VCaP (cell line): ENCODE data around the gene FBN1.

Source experiments
- H3K27ac ChIP-seq: fragments of 450-650 bp; 2 replicates; pipeline ENCODE4 v1.5.1; 2017
- TF ChIP-seq, protein P1 (sequence below): fragments of 450-650 bp; conservative IDR thresholded peaks from 2 replicates; pipeline ENCODE4 v1.5.1; 2017; ENCODE audit warnings: mild to moderate bottlenecking, moderate library complexity

Gene FBN1

DNA sequence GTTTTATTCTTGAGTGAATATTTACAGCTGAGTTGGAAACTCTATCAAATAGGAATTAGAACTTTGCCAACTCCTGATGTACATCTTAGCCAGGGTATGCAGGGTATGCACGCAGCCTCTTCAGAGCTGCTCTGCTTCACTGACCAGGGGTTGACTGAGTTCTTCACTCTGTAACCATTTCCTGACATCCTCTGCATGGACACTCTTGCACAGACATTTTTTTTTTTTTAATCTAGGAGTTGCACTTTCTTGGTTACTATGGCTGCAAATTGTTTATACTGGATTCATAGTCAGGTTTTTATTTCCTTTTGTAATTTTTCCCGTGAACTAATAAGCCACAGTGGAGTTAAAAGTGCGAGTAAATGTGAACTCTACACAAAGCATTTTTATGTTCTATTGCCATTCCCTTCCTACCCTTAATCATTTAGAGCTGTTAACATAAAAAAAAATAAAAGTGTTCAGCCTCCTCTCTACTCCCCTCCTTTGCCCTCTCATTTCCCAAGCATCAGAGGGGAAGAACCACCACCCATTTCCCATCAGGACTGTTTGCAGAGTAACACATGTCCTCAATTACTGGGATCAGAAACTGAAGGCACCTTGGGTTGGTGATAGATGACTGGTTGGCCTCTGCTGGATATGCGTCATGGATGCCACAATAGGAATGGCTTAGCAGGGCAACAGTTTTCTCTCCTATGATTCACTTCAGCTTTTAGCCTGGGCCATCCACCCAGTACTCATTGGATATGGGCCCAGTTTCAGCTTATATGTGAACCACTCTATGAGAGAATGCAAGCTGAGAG lies 260.3 kb downstream of the FBN1 start:
- TF ChIP-seq, protein P1, sequence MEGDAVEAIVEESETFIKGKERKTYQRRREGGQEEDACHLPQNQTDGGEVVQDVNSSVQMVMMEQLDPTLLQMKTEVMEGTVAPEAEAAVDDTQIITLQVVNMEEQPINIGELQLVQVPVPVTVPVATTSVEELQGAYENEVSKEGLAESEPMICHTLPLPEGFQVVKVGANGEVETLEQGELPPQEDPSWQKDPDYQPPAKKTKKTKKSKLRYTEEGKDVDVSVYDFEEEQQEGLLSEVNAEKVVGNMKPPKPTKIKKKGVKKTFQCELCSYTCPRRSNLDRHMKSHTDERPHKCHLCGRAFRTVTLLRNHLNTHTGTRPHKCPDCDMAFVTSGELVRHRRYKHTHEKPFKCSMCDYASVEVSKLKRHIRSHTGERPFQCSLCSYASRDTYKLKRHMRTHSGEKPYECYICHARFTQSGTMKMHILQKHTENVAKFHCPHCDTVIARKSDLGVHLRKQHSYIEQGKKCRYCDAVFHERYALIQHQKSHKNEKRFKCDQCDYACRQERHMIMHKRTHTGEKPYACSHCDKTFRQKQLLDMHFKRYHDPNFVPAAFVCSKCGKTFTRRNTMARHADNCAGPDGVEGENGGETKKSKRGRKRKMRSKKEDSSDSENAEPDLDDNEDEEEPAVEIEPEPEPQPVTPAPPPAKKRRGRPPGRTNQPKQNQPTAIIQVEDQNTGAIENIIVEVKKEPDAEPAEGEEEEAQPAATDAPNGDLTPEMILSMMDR: no peak
- no peak overlapping the region for H3K27ac ChIP-seq

- TF ChIP-seq, protein P1: no peak
These were observed 260.9 kb downstream of the FBN1 start for GRCh38 chr15:48384616-48385015.

GRCh38 chr15:48383031-48383430 lies 262.5 kb downstream of the FBN1 start:
- TF ChIP-seq, protein P1: no peak
- H3K27ac ChIP-seq: no peak overlapping the region

More at GRCh38 chr15:48384616-48385015, 260.9 kb downstream of the FBN1 start:
- H3K27ac ChIP-seq: no peak overlapping the region

GRCh38 chr15:48381861-48382260 lies 263.6 kb downstream of the FBN1 start:
- TF ChIP-seq, protein P1: no peak
- H3K27ac ChIP-seq: no peak overlapping the region

DNA sequence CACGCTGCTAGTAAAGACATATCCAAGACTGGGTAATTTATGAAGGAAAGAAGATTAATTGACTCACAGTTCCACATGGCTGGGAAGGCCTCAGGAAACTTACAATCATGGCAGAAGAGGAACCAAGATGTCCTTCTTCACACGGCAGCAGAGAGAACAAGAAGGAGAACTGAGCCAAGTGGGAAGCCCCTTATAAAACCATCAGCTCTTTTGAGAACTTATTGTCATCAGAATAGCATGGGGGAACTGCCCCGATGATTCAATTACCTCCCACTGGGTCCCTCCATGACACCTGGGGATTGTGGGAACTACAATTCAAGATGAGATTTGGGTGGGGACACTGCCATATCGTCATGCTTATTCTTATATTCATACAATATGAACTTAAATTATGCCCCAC lies 265.3 kb downstream of the FBN1 start:
- H3K27ac ChIP-seq: no peak overlapping the region
- TF ChIP-seq, protein P1: no peak

DNA sequence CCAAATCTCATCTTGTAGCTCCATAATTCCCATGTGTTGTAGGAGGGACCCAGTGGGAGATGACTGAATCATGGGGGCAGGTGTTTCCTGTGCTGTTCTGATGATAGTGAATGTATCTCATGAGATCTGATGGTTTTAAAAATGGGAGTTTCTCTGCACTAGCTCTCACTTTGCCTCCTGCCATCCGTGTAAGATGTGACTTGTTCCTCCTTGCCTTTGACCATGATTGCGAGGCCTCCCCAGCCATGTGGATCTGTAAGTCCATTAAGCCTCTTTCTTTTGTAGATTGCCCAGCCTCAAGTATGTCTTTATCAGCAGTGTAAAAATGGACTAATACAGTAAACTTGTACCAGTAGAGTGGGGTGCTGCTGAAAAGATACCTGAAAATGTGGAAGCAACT lies 269.7 kb downstream of the FBN1 start:
- TF ChIP-seq, protein P1: no peak
- no peak overlapping the region for H3K27ac ChIP-seq

DNA sequence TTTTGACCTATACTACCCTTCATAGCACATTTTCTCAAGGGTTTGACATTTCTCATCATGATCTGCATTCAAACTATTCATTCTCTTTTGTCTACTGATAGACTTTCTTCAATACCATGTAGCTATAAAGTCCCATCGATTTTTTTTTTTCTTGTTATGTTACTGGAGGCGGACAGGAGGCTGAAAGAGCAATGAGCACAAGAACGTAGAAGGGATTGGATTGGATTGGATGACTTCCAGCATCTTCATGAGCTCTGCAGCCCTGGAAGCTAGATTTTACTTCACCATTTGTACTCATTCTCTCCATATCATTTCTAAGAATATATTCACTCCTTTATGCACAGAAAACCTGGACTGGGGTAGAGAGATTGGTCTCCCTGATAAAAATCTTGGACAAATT lies 271.0 kb downstream of the FBN1 start:
- H3K27ac ChIP-seq: no peak overlapping the region
- TF ChIP-seq, protein P1: no peak
